ENCODE measurements around the gene GSG1L. TPM values are rescaled to one million over a fixed set of nuclear protein-coding genes. Genes with fewer than 3 reads are reported as not detected.

Gene GSG1L
- total RNA-seq, 1 experiment from 2014 or later: not detected

- no peak for DNase-seq (ENCODE audit: low spot score)
Measured at GRCh38 chr16:27820646-27821345, 242.7 kb downstream of the GSG1L start.

- no peak for DNase-seq (ENCODE audit: low spot score)
Measured at GRCh38 chr16:27819881-27820610, 243.5 kb downstream of the GSG1L start.

- DNase-seq (ENCODE audit: low spot score): no peak
Measured at GRCh38 chr16:27819356-27819755, 244.2 kb downstream of the GSG1L start.

- DNase-seq (ENCODE audit: low spot score): no peak
Measured at GRCh38 chr16:27818246-27818645, 245.3 kb downstream of the GSG1L start.

- DNase-seq (ENCODE audit: low spot score): no peak
Measured at GRCh38 chr16:27817038-27817437, 246.5 kb downstream of the GSG1L start.

- DNase-seq (ENCODE audit: low spot score): no peak
Measured at GRCh38 chr16:27816561-27816960, 247.0 kb downstream of the GSG1L start.

GRCh38 chr16:27813591-27813990 is 249.9 kb downstream of the GSG1L start:
- no peak for DNase-seq (ENCODE audit: low spot score)

GRCh38 chr16:27811881-27812280 is 251.6 kb downstream of the GSG1L start:
- DNase-seq (ENCODE audit: low spot score): no peak

- DNase-seq (ENCODE audit: low spot score): no peak
Measured at GRCh38 chr16:27806986-27807385, 256.5 kb downstream of the GSG1L start.

GRCh38 chr16:27806388-27806787 is 257.1 kb downstream of the GSG1L start:
- DNase-seq (ENCODE audit: low spot score): no peak

GRCh38 chr16:27805828-27806351 is 257.6 kb downstream of the GSG1L start:
- DNase-seq (ENCODE audit: low spot score): no peak

GRCh38 chr16:27803775-27804549 is 259.6 kb downstream of the GSG1L start:
- DNase-seq (ENCODE audit: low spot score): no peak

- DNase-seq (ENCODE audit: low spot score): no peak
Measured at GRCh38 chr16:27802664-27803439, 260.7 kb downstream of the GSG1L start.

- no peak for DNase-seq (ENCODE audit: low spot score)
Measured at GRCh38 chr16:27801289-27801945, 262.1 kb downstream of the GSG1L start.

- DNase-seq (ENCODE audit: low spot score): no peak
Measured at GRCh38 chr16:27800817-27801216, 262.7 kb downstream of the GSG1L start.

GRCh38 chr16:27799896-27800295 is 263.6 kb downstream of the GSG1L start:
- DNase-seq (ENCODE audit: low spot score): no peak

- no peak for DNase-seq (ENCODE audit: low spot score)
Measured at GRCh38 chr16:27798241-27798640, 265.3 kb downstream of the GSG1L start.

GRCh38 chr16:27795992-27796614 is 267.4 kb downstream of the GSG1L start:
- DNase-seq (ENCODE audit: low spot score): peak; percentile 62

- DNase-seq (ENCODE audit: low spot score): no peak
Measured at GRCh38 chr16:27793249-27793622, 270.3 kb downstream of the GSG1L start.

- no peak for DNase-seq (ENCODE audit: low spot score)
Measured at GRCh38 chr16:27792486-27793248, 270.8 kb downstream of the GSG1L start.

All from HT-29 (cell line).